Dendritic cell treated with granulocyte-macrophage colony-stimulating factor and Interleukin-4, amounts not matched to agents 40 ng/mL and 50 ng/mL, for 4 days (primary cell): ENCODE measurements around the gene RAP1GAP2.
"Not testable (repeated sequence)": the region's sequence is repeated elsewhere in the genome, so short reads cannot be mapped to it uniquely, and the experiment has no call there.

Experiments
- H3K27ac Mint-ChIP-seq: one replicate; pipeline ENCODE4 v1.8.0; 2022; ENCODE audit warnings: mild to moderate bottlenecking, mixed read lengths
- H3K27me3 Mint-ChIP-seq: one replicate; pipeline ENCODE4 v1.8.0; 2022; ENCODE audit warnings: mild to moderate bottlenecking, mixed read lengths
- H3K36me3 Mint-ChIP-seq: one replicate; pipeline ENCODE4 v1.8.0; 2022; ENCODE audit warnings: low read depth, mixed read lengths
- H3K4me1 Mint-ChIP-seq: one replicate; pipeline ENCODE4 v1.8.0; 2022; ENCODE audit warnings: low read depth, mixed read lengths
- H3K4me3 Mint-ChIP-seq: one replicate; pipeline ENCODE4 v1.8.0; 2022; ENCODE audit warnings: mild to moderate bottlenecking, moderate library complexity, mixed read lengths
- H3K9me3 Mint-ChIP-seq: one replicate; pipeline ENCODE4 v1.8.0; 2022; ENCODE audit warnings: mixed read lengths
- intact Hi-C: fragments of 100-400 bp; cut with micrococcal nuclease; formaldehyde crosslinking; loops from one replicate; pipeline ENCODE4 v1.15.0; 2022

The RAP1GAP2 gene

DNA sequence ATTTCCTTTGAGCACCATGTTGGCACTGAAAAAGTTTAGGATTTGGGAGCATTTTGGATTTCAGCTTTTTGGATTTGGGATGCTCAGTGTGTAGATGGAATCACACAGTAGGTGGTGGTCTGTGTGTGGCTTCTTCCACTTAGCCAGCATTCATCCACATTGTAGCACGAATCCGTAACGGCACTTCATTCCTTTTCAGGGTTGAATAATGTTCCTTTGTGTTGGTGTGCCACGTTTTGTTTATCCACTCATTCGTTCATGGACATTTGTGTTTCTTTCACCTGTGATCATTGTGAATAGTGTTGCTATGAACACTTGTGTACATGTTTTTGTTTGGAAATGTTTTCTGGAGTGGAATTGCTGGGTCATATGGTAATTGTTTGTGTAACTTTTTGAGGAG is 85.1 kb downstream of the RAP1GAP2 start:
- intact Hi-C loops, result no loop called here
- no peak overlapping the region for H3K27ac Mint-ChIP-seq
- no peak overlapping the region for H3K4me3 Mint-ChIP-seq
- H3K4me1 Mint-ChIP-seq, result peaks cover 23% of the 10 kb centered on the region
- H3K9me3 Mint-ChIP-seq, result no peaks in the 10 kb centered on the region
- H3K36me3 Mint-ChIP-seq, result peaks cover 25% of the 10 kb centered on the region
- no peaks in the 10 kb centered on the region for H3K27me3 Mint-ChIP-seq

DNA sequence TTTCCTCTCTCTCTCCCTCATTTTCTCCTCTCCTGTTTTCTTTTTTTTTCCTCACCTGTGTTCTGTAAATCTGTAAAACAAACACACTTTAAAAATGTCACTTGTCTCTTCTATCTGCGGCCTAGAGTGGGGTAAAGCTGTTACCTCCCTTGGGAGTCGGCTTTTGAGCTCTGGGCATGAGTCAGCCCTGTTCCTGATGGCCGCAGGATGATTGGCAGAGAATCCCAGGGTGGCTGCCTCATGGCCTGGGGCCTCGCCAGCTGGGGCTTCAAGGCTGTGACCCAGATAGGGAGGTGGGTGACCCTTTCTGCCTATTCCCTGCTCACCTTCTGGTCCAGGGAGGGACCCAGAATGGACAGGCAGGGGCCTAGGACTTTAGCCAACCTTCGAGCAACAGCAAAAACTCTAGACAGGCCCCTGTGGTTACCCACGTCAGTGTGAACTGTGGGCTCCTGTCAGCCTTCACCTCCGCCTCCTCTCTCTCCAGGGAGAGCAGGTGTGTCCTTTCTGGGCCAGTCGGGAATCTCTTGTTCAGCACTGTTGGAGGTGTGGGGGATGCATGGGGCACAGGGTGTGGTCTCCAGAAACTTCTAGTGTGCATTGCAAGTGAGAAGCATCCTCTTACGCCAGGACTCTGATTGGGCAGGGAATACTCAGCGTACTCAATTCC is 87.4 kb downstream of the RAP1GAP2 start:
- Mint-ChIP-seq H3K27ac (no peak overlapping the region), H3K9me3 (no peaks in the 10 kb centered on the region), H3K27me3 (no peaks in the 10 kb centered on the region), H3K4me1 (peaks cover 34% of the 10 kb centered on the region), H3K36me3 (peaks cover 10% of the 10 kb centered on the region), H3K4me3 (no peak overlapping the region)
- intact Hi-C loops, result no loop called here

DNA sequence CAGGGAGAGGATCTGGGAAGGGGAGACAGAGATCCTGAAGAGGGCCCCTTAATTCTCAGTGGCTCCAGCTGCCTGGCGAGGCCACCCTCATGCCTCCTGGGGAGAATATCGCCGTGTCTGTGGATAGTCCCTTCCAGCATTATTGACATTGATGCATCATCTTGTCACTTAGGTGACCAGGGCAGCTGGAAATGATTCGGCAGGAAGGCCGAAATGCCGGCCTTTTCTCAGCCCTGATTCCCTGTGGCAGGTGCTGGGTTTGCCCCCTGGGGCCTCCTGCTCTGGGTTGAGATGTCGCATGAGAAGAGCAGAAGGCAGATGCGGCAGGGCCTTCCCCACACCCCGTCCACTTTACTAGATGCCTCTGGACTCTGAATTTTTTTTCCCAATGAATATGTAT is 89.5 kb downstream of the RAP1GAP2 start:
- intact Hi-C loops, result no loop called here
- peaks cover 45% of the 10 kb centered on the region for H3K4me1 Mint-ChIP-seq
- H3K9me3 Mint-ChIP-seq, result no peaks in the 10 kb centered on the region
- no peaks in the 10 kb centered on the region for H3K27me3 Mint-ChIP-seq
- H3K36me3 Mint-ChIP-seq, result peaks cover 10% of the 10 kb centered on the region
- H3K27ac Mint-ChIP-seq, result peak overlapping the region; percentile 21
- no peak overlapping the region for H3K4me3 Mint-ChIP-seq

DNA sequence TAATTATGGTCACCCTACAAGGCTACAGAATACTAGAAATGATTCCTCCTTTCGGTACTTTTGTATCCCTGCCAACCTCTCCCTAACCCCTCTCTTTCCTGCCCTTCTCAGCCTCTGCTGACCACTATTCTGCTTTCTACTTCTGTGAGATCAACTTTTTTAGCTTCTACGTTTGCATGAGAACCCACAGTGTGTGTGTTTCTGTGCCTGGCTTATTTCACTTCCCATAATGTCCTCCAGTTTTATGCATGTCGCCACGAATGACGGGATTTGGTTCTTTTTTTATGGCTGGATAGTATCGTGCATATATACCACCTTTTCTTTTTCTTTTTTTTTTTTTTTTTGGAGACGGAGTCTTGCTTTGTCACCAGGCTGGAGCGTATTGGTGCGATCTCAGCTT is 92.1 kb downstream of the RAP1GAP2 start:
- peaks cover 10% of the 10 kb centered on the region for H3K36me3 Mint-ChIP-seq
- H3K4me1 Mint-ChIP-seq, result peaks cover 43% of the 10 kb centered on the region
- peak overlapping the region; percentile 35 for H3K27ac Mint-ChIP-seq
- no peaks in the 10 kb centered on the region for H3K27me3 Mint-ChIP-seq
- H3K4me3 Mint-ChIP-seq, result no peak overlapping the region
- H3K9me3 Mint-ChIP-seq, result no peaks in the 10 kb centered on the region
- intact Hi-C loops, result no loop called here

DNA sequence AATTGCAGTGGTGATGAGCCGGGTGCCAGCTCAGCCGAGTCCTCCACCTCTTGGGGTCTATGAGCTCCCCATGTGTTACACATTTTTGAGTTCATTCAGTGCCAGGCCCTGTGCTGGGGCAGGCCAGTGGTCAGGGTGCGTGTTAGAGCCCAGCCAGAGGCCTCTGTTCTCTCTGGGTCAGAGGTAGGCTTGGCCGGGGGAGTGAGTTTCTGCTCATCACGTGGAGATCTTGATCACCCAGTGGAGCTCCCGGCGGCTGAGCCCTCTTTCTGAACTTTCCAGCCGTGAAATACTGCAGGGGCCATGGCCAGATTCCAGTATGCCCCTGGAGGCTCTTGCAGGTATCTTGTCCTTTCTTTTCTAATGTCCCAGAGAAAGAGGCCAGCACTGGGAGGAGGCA is 93.0 kb downstream of the RAP1GAP2 start:
- H3K4me1 Mint-ChIP-seq, result peaks cover 39% of the 10 kb centered on the region
- H3K9me3 Mint-ChIP-seq, result no peaks in the 10 kb centered on the region
- no peak overlapping the region for H3K4me3 Mint-ChIP-seq
- peaks cover 10% of the 10 kb centered on the region for H3K36me3 Mint-ChIP-seq
- peak overlapping the region; percentile 35 for H3K27ac Mint-ChIP-seq
- intact Hi-C loops, result no loop called here
- no peaks in the 10 kb centered on the region for H3K27me3 Mint-ChIP-seq

DNA sequence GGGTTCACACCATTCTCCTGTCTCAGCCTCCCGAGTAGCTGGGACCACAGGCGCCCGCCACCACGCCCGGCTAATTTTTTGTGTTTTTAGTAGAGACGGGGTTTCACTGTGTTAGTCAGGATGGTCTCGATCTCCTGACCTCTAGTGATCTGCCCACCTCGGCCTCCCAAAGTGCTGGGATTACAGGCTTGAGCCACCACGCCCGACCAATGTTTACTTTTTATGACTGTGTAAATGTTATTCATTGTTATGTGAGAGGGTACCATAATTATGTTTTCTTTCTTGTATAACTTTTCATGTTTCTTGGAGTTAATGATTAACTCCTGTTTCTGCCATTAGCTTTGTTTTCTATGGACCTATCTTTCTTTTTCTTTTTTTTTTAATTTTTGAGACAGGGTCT is 94.5 kb downstream of the RAP1GAP2 start:
- H3K27ac Mint-ChIP-seq, H3K27me3 Mint-ChIP-seq, H3K4me3 Mint-ChIP-seq, intact Hi-C loops, H3K9me3 Mint-ChIP-seq: not testable (repeated sequence)
- Mint-ChIP-seq H3K36me3 (peaks cover 12% of the 10 kb centered on the region), H3K4me1 (peaks cover 36% of the 10 kb centered on the region)

DNA sequence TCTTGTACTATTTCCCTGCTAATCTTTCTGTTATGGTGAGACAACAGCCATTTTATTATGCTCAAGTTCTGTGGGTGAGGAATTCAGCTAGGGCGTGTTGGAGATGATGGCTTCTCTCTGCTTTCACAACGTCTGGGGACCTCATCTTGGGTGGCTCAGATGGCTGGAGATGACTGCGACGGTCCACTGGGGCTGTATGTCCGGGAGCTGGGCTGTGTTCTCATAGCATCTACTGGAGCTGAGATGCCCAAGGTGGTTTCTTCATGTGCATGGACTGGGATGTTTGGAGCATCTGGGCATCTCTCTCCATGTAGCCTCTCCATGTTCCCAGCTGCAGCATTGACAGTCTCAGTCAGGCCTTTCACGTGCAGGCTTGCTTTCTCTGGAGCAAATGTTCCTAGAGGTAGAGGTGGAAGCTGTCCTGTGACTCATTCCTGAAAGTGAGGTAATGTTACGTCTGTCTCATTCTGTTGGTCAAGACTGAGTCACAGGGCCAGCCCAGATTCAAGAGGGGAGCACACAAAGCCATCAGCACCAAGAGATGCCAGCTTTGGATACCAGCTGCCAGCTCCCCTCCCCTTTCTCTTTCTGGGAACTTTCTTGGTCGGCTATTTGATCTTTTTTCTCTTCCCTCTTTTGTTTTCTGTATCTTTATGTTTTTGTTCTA is 96.2 kb downstream of the RAP1GAP2 start:
- Mint-ChIP-seq H3K27ac (no peak overlapping the region), H3K4me3 (no peak overlapping the region), H3K27me3 (no peaks in the 10 kb centered on the region), H3K36me3 (peaks cover 16% of the 10 kb centered on the region), H3K4me1 (peaks cover 36% of the 10 kb centered on the region), H3K9me3 (no peaks in the 10 kb centered on the region)
- intact Hi-C loops, result no loop called here

DNA sequence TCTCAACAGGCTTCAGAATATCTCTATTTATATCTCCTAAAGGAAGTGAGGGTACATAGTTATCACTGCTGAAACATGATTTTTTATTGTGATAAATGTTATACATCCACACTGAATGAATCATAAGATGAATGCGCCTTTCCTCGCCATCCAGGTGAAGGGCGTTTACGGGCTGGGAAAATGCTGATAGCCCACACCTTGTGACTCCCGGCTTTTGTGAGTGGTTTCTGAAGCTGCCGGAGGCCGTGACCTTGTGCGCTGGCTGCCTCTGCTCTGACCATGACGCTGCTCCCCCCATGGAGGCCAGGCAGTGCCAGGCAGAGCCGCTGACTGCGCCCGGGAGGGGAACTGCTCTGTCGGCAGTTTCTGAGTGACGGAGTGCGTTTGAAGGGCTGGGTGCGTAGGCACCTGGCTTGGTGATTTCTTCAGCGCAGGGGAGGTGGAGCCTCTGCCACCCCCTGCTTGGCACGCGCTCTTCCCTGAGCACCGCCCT is 97.2 kb downstream of the RAP1GAP2 start:
- Mint-ChIP-seq H3K4me1 (peaks cover 28% of the 10 kb centered on the region), H3K4me3 (no peak overlapping the region), H3K36me3 (peaks cover 16% of the 10 kb centered on the region), H3K9me3 (no peaks in the 10 kb centered on the region), H3K27me3 (no peaks in the 10 kb centered on the region), H3K27ac (no peak overlapping the region)
- intact Hi-C loops, result no loop called here

DNA sequence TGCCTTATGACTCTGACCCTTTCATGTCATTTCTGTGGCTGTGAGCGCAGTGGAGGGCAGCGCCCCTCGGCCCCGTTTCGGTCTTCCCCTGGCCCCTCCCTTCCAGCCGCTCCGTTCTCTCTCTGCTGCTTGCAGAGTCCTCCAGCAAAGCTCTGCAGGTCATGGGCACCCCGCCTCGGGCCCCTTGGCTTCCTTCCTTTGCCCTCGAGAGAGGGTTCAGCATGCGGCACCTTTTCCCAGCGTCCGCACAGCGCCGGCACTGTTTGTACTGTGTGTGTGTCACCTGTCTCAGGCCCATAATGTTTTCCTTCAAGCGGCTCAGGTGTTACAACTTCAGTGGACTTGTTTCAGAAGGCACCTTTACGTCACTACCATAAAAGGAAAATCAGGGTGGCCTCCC is 98.5 kb downstream of the RAP1GAP2 start:
- intact Hi-C loops, result no loop called here
- Mint-ChIP-seq H3K27me3 (no peaks in the 10 kb centered on the region), H3K4me1 (peaks cover 22% of the 10 kb centered on the region), H3K9me3 (no peaks in the 10 kb centered on the region), H3K27ac (no peak overlapping the region), H3K36me3 (peaks cover 16% of the 10 kb centered on the region), H3K4me3 (no peak overlapping the region)

DNA sequence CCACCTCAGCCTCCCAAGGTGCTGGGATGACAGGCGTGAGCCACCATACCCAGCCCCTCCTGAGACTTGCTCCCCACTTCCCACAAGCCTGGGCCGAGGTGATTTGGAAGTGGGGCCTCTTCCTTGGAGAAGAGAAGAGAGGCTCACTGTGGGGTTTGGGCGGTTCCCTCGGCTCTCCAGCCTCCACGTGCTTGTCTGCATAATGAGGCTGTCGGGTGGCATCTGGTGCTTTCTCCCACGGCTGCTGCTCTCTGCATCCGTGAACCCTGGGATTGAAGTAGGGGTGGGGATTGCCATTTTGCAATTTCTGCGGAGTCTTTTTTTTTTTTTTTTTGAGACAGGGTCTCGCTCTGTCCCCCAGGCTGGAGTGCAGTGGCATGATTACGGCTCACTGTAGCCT is 101.4 kb downstream of the RAP1GAP2 start:
- H3K4me3 Mint-ChIP-seq, result no peak overlapping the region
- H3K27ac Mint-ChIP-seq, result no peak overlapping the region

DNA sequence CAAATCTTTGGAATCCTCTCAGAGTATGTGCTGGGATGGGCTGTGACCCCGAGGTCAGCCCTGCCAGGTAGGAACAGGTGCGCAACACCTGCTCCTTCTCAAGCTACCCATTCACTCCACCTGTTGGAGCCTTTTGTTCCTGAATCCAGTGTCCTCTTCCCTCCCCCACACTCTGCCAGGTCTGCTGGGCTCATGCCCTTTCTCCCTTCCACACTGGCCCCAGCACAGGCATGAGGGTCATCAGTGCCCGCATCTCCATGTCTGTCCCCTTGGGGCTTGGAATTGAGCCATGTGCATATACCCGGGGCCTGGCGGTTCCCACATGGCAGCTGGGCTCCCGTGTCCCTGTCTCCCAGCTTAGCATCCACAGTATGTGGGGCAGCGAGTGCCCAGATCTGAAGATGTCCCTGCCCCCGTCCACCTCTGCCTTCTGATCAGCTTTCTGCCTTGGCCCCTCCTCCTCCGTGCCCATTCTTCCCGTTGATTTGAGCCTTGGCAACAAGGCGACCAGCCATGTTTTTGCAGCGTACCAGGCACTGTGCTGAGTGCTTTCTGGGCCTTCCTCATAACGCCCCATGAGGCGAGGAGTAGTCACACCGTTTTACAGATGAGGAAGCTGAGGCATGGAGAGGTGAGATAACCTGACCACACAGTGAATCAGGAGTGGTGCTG is 102.2 kb downstream of the RAP1GAP2 start:
- H3K27me3 Mint-ChIP-seq, result no peaks in the 10 kb centered on the region
- intact Hi-C loops, result no loop called here
- H3K27ac Mint-ChIP-seq, result no peak overlapping the region
- H3K9me3 Mint-ChIP-seq, result no peaks in the 10 kb centered on the region
- peaks cover 7% of the 10 kb centered on the region for H3K4me1 Mint-ChIP-seq
- H3K4me3 Mint-ChIP-seq, result no peak overlapping the region
- peaks cover 16% of the 10 kb centered on the region for H3K36me3 Mint-ChIP-seq

More for the DNA sequence above, 101.4 kb downstream of the RAP1GAP2 start:
- no peaks in the 10 kb centered on the region for H3K27me3 Mint-ChIP-seq
- intact Hi-C loops, result no loop called here
- H3K9me3 Mint-ChIP-seq, result no peaks in the 10 kb centered on the region
- peaks cover 7% of the 10 kb centered on the region for H3K4me1 Mint-ChIP-seq
- peaks cover 16% of the 10 kb centered on the region for H3K36me3 Mint-ChIP-seq

DNA sequence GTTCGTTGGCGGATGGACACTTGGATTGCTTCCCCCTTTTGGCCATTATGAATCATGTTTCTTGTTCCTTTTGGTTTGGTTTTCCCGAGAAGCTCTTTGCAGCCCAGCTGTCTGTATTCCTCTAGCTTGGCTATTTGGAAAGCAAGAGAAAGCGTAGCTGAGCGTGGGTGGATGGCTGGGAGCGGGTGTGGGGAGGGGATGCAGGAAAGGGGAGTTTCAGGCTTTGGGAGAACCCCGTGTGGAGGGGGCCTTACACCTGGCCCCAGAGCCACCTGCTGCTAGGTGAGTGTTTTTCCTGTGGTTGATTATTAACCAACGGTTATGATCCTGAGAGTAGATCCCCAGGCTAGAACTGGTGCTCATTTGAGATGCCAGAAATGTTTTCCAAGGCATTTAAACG is 103.7 kb downstream of the RAP1GAP2 start:
- Mint-ChIP-seq H3K27me3 (no peaks in the 10 kb centered on the region), H3K36me3 (peaks cover 9% of the 10 kb centered on the region), H3K4me1 (peaks cover 19% of the 10 kb centered on the region), H3K4me3 (no peak overlapping the region), H3K27ac (no peak overlapping the region), H3K9me3 (no peaks in the 10 kb centered on the region)
- intact Hi-C loops, result no loop called here

DNA sequence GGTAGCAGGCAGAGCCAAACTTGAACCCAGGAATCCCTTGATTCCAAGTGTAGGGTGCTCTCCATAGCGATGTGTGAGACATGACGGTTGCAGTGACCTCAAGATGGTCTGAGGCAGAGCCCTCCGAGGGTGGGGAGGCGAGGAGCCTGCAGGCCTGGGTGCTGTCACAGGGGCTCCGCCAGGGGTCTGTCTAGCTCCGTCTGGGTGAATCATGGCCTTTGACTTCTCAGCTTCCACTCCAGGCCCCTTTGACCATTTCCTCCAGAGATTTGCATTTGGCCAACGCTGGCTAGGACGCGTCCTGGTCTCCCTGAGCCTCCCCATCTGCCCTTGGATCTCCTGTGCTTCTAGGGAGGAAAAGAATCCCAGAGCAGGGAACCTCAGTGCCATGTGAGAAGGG is 104.6 kb downstream of the RAP1GAP2 start:
- peaks cover 13% of the 10 kb centered on the region for H3K36me3 Mint-ChIP-seq
- no peaks in the 10 kb centered on the region for H3K9me3 Mint-ChIP-seq
- peaks cover 25% of the 10 kb centered on the region for H3K4me1 Mint-ChIP-seq
- intact Hi-C loops, result no loop called here
- H3K27ac Mint-ChIP-seq, result no peak overlapping the region
- no peaks in the 10 kb centered on the region for H3K27me3 Mint-ChIP-seq
- no peak overlapping the region for H3K4me3 Mint-ChIP-seq

DNA sequence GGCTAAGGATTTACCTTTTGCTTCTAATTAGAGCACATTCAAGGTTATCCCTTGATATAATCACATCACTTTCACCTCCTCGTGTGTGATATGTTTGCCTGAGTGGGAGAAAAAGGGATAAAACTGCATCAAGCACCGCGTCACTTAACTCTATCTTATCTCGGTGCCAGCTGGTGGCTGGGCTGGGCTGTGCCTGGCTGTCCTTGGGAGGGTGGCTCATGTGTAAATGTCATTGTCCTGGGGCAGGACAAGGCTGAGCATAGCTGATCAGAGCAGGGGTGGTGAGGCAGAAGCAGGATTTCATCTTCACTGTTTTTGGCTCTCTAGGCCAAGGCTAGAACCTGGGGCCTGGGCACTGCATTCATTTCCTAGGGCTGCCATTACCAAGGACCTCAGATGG is 105.3 kb downstream of the RAP1GAP2 start:
- peaks cover 14% of the 10 kb centered on the region for H3K36me3 Mint-ChIP-seq
- no peak overlapping the region for H3K27ac Mint-ChIP-seq
- H3K9me3 Mint-ChIP-seq, result no peaks in the 10 kb centered on the region

More for the DNA sequence above, 105.3 kb downstream of the RAP1GAP2 start:
- intact Hi-C loops, result no loop called here
- H3K4me1 Mint-ChIP-seq, result peaks cover 25% of the 10 kb centered on the region
- no peak overlapping the region for H3K4me3 Mint-ChIP-seq
- no peaks in the 10 kb centered on the region for H3K27me3 Mint-ChIP-seq
